Muscle of leg (tissue), 11 donors: ENCODE measurements around the gene CFAP74. TPM values are rescaled to one million over a fixed set of nuclear protein-coding genes. Genes with fewer than 3 reads are reported as not detected.

ENCODE experiments used
- DNase-seq: peaks from one replicate; pipeline ENCODE4 v3.0.0; 2013
- H3K27ac ChIP-seq: one replicate; pipeline ENCODE4 v1.5.1; 2013; ENCODE audit warnings: mild to moderate bottlenecking, low read length, control low read depth
- H3K27me3 ChIP-seq: one replicate; pipeline ENCODE4 v1.6.1; 2013; ENCODE audit warnings: low read length; ENCODE audit not compliant: control insufficient read depth, insufficient read depth
- H3K36me3 ChIP-seq: one replicate; pipeline ENCODE4 v1.6.1; 2013; ENCODE audit warnings: low read length; ENCODE audit not compliant: control insufficient read depth, insufficient read depth
- H3K4me1 ChIP-seq: one replicate; pipeline ENCODE4 v1.6.1; 2013; ENCODE audit warnings: low read length; ENCODE audit not compliant: control insufficient read depth, insufficient read depth
- H3K4me3 ChIP-seq: one replicate; pipeline ENCODE4 v1.5.1; 2013; ENCODE audit warnings: low read length, control low read depth
- H3K9me3 ChIP-seq: replicated peaks from 2 replicates; pipeline ENCODE4 v1.6.1; 2013; ENCODE audit warnings: low read depth, low read length; ENCODE audit not compliant: control insufficient read depth
- WGBS: methylation state at CpG from one replicate; pipeline ENCODE4 v1.1.5; 2013; ENCODE audit warnings: missing lambda C conversion rate; ENCODE audit not compliant: insufficient coverage; 5-methylcytosine and 5-hydroxymethylcytosine counted together
- polyA plus RNA-seq, 8 donors: library from polyadenylated mRNA; unstranded; fragments of 120-200 nt; gene quantifications; one replicate each; pipeline versions ENCODE4 v1.2.1 to v1.2.3, GENCODE V29; 2013; ENCODE audit warnings: inconsistent platforms in 1 of 8, low replicate concordance in 1 of 8; ENCODE audit not compliant: insufficient read length in 8 of 8, insufficient read depth in 1 of 8
- total RNA-seq: library from RNA; stranded (reverse); fragments of 120-200 nt; gene quantifications from one replicate; pipeline ENCODE4 v1.2.4, GENCODE V29; 2013

Gene CFAP74
- total and polyA plus RNA-seq, 9 donors = 0.04 to 0.72 (median 0.22) TPM; not detected in 2

DNA sequence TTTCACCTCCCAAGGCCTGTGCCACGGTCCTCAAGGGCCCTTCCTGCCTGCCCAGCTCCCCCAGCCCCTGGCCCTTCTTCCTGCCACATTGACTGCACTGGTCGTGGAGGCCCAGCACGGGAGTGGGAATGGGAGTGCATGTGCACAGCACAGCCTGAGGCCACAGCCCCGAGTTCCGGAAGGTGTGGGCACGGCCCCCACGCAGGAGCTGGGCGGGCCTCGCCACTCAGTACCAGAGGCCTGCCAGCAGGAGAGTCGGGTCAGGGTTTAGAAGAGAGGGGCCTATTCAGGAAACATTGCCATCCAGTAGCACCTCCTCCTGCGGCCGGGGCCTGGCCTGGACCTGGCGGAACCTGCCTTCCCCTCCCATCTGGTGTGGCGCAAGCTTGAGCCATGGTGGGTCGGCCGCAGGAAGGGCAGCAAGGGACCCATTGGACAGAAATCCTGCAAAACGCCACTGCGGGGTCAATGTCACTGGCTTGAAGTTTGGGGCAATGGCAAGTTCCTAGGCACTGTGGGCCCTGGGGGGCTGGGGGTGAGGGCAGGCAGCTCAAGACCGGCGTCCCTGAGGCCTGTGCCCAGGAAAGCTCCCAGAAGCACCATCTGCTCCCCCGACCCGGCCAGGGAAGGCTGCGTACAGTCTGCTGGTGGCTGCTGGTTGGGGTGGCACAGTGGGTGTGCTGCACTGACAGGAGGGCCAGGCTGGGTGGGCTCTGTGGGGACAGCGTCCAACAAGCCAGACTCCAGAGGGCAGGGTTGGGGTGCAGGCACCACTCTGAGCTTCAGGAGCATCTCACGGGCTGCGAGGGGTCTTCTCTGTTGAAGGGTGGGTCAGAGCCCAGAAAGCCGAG, 82.8 kb downstream of the CFAP74 start:
- WGBS = 86% methylated on average over 24 of the region's 27 CpGs
- Histone ChIP-seq H3K4me1 (peaks cover 59% of the 10 kb centered on the region), H3K36me3 (no peaks in the 10 kb centered on the region), H3K4me3 (no peak overlapping the region), H3K27me3 (peaks cover 2% of the 10 kb centered on the region), H3K9me3 (no peaks in the 10 kb centered on the region), H3K27ac (no peak overlapping the region)
- no peak for DNase-seq

DNA sequence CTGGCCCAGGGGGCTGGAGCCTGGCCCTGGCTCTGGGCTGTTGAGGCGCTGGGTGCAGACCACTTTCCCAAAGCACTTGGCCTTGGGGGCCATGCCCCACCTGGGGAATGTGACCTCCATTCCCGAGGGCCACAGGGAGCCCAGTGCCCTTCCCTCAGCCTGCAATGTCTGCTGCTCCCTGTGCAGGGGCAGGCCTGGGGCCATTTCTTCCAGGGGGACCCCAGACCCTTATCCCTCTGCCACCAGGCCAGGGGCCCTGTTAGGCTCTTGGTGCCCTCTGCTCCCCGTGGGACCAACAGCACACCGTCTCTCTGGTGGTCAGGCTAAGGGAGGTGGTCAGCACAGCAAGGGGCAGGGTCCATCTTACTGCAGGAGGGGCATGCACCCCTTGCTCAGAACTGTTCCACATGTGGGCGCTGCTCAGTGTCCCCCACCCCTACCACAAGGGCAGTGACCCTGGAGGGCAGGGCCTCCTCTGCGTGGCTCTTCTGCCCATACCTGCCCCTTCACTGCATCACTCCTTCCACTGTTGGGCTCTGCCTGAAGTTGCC, 83.5 kb downstream of the CFAP74 start:
- Histone ChIP-seq H3K4me1 (peaks cover 63% of the 10 kb centered on the region), H3K27me3 (peaks cover 2% of the 10 kb centered on the region), H3K36me3 (no peaks in the 10 kb centered on the region), H3K27ac (peak overlapping the region; percentile 79), H3K4me3 (no peak overlapping the region), H3K9me3 (no peaks in the 10 kb centered on the region)
- no peak for DNase-seq
- 67% methylated on average over 4 of the region's 6 CpGs for WGBS

DNA sequence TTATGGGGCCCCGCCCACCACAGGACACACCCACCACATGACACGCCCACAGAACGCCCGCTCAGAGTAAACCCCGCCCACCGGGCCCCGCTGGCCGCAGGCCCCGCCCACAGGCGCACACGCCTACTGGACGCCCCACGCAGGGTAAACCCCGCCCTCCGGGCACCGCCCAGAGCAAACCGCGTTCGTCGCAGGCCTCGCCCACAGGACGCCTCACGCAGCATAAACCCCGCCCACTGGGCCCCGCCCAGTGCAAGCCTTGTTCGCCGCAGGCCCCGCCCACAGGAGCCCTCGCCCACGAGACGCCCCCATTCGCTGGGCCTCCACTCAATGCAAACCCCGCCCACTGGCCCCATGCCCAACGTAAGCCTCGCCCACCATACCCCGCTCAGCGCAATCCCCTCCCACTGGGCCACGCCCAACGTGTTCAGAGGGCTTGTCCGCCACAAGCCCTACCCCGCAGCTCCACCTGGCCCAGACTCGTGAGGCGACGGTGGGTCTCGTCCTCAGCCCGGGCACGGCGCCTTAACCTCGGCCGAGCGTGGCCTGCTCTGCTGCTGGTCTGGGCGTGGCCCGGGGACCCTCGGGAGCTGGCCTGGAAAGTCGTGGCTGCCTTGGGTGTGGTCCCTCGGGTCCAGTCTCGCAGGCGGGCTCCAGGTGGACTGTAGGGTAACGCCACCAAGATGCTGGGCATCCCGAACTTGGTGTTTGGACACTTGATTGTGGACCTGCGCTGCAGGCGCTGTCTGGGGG, 84.1 kb downstream of the CFAP74 start:
- DNase-seq = peak; percentile 97
- H3K4me3 ChIP-seq = peak overlapping the region; percentile 48
- H3K27me3 ChIP-seq = peaks cover 1% of the 10 kb centered on the region
- no peaks in the 10 kb centered on the region for H3K36me3 ChIP-seq
- H3K9me3 ChIP-seq = no peaks in the 10 kb centered on the region
- H3K27ac ChIP-seq = peak overlapping the region; percentile 79
- peaks cover 64% of the 10 kb centered on the region for H3K4me1 ChIP-seq
- WGBS = 9% methylated on average over 61 of the region's 62 CpGs

DNA sequence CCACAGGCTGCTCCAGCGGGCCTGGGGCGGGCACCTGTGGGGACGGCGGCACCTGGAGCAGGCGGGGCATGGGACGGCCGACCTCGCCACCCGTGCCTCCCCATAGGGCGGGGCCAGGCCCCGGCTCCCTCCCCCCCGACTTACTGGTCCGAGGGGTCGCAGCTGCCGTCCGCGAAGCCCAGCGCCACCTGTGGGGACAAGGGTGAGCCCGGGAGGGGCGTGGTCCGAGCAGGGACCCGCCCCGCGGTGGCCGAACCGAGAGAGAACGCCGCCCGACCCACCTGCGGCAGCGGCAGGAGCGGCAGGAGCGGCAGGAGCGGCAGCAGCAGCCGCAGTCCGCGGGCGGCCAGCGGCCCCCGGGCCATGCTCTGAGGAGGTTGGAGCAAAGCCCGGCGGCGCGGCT, 84.7 kb downstream of the CFAP74 start, which contains the start of gene TMEM52:
TMEM52 (minus strand) TSS at position 379 of the 403 bp plus-strand sequence; CDS start at position 365, 14 bp downstream.
- no peak for DNase-seq
- H3K27ac ChIP-seq = peak within 1 kb of the TSS; percentile 94

DNA sequence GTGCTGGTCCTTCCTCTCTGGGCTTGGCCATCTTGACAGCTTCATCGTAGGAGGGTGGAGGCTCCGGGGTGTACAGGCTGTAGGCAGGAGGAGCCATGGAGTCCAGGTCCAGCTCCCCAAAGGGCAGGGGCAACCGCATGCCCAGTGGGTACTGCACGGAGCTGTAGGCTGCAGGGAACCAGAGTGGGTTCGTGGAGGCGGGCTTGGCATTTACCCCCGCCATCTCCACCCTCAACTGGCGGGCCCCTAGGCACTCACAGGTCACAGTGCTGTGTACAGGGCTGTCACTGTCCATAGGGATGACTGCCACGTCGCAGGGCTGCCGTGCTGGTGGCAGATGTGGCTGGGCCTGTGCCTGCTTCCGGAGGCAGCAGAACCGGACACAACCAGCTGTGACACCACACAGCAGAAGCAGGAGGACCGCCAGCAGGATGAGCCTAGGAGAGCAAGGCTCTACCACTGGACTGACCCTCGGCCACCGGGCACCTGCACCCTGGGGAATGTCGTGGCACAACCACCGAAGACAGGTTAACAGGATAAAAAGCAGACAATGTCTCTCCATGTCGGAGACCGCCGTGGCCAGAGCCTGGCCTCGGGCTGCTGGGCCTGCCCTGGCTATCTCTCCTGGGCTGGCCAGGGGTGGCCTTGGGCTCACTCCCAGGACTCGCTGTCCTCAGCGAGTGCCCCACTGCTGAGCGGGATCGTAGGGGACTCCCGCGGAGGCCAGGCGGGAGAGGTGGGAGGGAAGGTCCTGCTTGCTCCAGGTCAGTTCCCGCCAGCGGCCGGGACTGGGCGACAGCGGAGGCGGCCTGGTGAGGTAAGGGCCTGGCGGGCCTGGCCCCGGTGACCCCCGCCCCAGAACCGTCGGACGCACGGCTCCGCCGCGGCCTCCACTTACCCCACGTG, 85.3 kb downstream of the CFAP74 start:
- H3K4me1 ChIP-seq = peaks cover 67% of the 10 kb centered on the region
- WGBS = 38% methylated on average over 43 of the region's 46 CpGs

More for the DNA sequence above, 84.7 kb downstream of the CFAP74 start, which contains the start of gene TMEM52:
- Histone ChIP-seq H3K9me3 (no peaks in the 10 kb centered on the region), H3K36me3 (no peaks in the 10 kb centered on the region), H3K4me3 (peak within 1 kb of the TSS; percentile 48), H3K27me3 (no peaks in the 10 kb centered on the region), H3K4me1 (peaks cover 67% of the 10 kb centered on the region)
- WGBS = under 1% methylated on average over 41 of the region's 44 CpGs

DNA sequence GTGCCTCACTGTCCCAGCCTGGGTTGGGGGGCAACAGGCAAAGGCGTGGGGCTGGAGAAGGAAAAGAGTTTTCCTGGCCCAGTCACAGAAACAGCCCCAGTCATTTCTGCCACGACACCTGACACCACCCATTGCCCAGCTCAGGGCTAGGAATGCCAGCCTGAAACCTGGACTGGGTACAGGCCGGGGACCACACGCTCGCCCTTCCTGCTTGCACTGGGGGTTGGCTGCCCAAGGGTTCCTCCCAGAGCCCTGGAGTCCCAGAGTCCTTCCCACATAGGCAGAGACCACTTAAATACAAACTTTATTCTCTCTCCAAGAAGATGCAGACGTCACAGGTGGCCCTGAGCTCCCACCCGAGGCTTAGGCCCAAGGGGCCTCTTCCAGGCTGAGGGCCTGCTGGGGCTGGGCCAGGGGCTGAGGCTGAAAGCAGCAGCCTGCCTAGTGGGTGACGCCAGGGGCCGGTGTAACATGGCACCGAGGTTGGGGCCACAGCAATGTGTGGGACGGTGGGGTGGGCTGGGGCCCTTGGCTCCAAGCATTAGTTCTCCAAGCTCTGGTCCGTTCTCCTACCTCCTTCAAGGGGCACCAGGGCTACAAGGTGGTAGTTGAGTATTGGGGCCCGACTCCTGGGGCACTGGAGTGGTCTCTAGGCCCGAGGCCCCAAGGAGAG, 86.1 kb downstream of the CFAP74 start:
- no peak for DNase-seq
- 75% methylated on average over 9 of the region's 14 CpGs for WGBS
- H3K36me3 ChIP-seq = no peaks in the 10 kb centered on the region
- H3K9me3 ChIP-seq = no peaks in the 10 kb centered on the region
- H3K27me3 ChIP-seq = no peaks in the 10 kb centered on the region
- H3K4me3 ChIP-seq = peak overlapping the region; percentile 48
- H3K4me1 ChIP-seq = peaks cover 62% of the 10 kb centered on the region
- H3K27ac ChIP-seq = peak overlapping the region; percentile 94

More for the DNA sequence above, 85.3 kb downstream of the CFAP74 start:
- DNase-seq = peak; percentile 35
- Histone ChIP-seq H3K4me3 (peak overlapping the region; percentile 48), H3K9me3 (no peaks in the 10 kb centered on the region), H3K36me3 (no peaks in the 10 kb centered on the region), H3K27ac (peak overlapping the region; percentile 94), H3K27me3 (no peaks in the 10 kb centered on the region)

DNA sequence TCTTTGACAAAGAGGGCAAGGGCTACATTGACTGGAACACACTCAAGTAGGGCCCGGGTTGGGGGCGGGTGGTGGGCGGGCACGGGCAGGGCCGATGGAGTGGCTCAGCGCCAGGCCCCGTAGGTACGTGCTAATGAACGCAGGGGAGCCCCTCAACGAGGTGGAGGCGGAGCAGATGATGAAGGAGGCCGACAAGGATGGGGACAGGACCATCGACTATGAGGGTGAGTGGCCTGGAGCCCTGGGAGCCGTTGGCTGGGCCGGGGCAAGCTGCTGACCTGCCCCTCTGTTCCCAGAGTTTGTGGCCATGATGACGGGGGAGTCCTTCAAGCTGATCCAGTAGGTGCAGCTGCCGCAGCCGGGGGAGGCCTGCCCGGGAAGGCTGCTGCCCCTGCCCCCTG, 86.7 kb downstream of the CFAP74 start:
- H3K36me3 ChIP-seq = no peaks in the 10 kb centered on the region
- peak overlapping the region; percentile 94 for H3K27ac ChIP-seq
- no peak for DNase-seq
- 65% methylated on average over 19 of the region's 19 CpGs for WGBS
- no peaks in the 10 kb centered on the region for H3K27me3 ChIP-seq
- no peaks in the 10 kb centered on the region for H3K9me3 ChIP-seq
- H3K4me3 ChIP-seq = peak overlapping the region; percentile 43
- peaks cover 62% of the 10 kb centered on the region for H3K4me1 ChIP-seq

DNA sequence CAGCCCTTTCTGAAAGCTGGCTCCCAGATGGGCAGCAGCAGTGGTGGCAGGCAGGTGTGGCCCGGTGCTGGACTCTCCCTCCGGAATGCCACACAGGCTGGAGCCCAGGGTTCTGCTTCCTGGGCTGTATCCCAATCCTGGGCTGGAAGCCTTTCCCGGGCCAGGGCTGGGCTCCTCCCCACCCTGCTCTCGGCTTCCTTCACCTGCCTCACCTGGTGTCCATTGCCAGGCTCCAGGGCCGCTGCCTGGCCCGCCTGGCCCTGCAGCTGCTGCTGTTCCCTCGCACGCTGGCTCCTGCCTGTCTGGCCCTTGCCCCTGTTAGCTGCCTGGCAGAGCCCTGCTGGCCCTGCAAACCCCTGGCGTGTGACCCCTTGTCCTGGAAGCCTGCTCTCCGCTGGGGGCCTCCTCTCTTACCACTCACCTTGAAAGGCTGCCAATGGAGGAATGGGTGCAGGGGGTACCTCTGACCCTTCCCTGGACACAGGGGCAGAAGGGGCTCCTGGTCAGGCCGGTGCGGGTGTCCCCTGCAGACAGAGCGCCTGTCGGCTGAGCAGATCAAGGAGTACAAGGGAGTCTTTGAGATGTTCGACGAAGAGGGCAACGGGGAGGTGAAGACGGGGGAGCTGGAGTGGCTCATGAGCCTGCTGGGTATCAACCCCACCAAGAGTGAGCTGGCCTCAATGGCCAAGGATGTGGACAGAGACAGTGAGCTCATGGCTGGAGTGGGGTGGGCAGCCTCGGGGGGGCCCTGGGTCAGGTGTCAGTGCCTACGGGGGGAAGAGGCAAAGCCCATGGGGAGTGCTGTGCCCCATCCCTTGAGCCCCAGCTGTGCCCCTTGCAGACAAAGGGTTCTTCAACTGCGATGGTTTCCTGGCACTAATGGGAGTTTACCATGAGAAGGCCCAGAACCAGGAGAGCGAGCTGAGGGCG, 87.4 kb downstream of the CFAP74 start:
- H3K4me3 ChIP-seq = peak overlapping the region; percentile 43
- no peak for DNase-seq
- WGBS = 84% methylated on average over 20 of the region's 23 CpGs

More for the DNA sequence above, 87.4 kb downstream of the CFAP74 start:
- no peaks in the 10 kb centered on the region for H3K9me3 ChIP-seq
- H3K27ac ChIP-seq = peak overlapping the region; percentile 94
- H3K36me3 ChIP-seq = no peaks in the 10 kb centered on the region
- H3K4me1 ChIP-seq = peaks cover 62% of the 10 kb centered on the region
- no peaks in the 10 kb centered on the region for H3K27me3 ChIP-seq
